HG03565 (cell line): ENCODE data around the gene MYL10.

Experiments used
- ATAC-seq: cut with Tn5 transposase; IDR thresholded peaks from one replicate; pipeline ENCODE4 v1.9.1; 2021; ENCODE audit warnings: mild to moderate bottlenecking, moderate library complexity; ENCODE audit not compliant: unreplicated experiment

Gene MYL10

GRCh38 chr7:101598986-101599771 lies 29.9 kb downstream of the MYL10 start:
- no peak for ATAC-seq

GRCh38 chr7:101598422-101598985 lies 30.6 kb downstream of the MYL10 start:
- no peak for ATAC-seq

- no peak for ATAC-seq
Observed at GRCh38 chr7:101597941-101598340, 31.2 kb downstream of the MYL10 start.

- no peak for ATAC-seq
Observed at GRCh38 chr7:101596898-101597297, 32.2 kb downstream of the MYL10 start.

GRCh38 chr7:101595766-101596537 lies 33.1 kb downstream of the MYL10 start:
- no peak for ATAC-seq

GRCh38 chr7:101595246-101595645 lies 33.9 kb downstream of the MYL10 start:
- ATAC-seq = no peak

GRCh38 chr7:101594790-101595189 lies 34.3 kb downstream of the MYL10 start:
- no peak for ATAC-seq

- ATAC-seq = no peak
Observed at GRCh38 chr7:101593556-101593955, 35.5 kb downstream of the MYL10 start.

- no peak for ATAC-seq
Observed at GRCh38 chr7:101591504-101591903, 37.6 kb downstream of the MYL10 start.

- ATAC-seq = no peak
Observed at GRCh38 chr7:101590663-101591435, 38.2 kb downstream of the MYL10 start.

GRCh38 chr7:101589976-101590662 lies 39.0 kb downstream of the MYL10 start:
- ATAC-seq = no peak

- no peak for ATAC-seq
Observed at GRCh38 chr7:101589052-101589451, 40.0 kb downstream of the MYL10 start.

- ATAC-seq = no peak
Observed at GRCh38 chr7:101588131-101588935, 40.8 kb downstream of the MYL10 start.

GRCh38 chr7:101586906-101587677 lies 42.0 kb downstream of the MYL10 start:
- ATAC-seq = no peak

GRCh38 chr7:101586078-101586905 lies 42.8 kb downstream of the MYL10 start:
- no peak for ATAC-seq

- no peak for ATAC-seq
Observed at GRCh38 chr7:101582971-101583370, 46.1 kb downstream of the MYL10 start.

GRCh38 chr7:101581891-101582290 lies 47.2 kb downstream of the MYL10 start:
- no peak for ATAC-seq

- ATAC-seq = no peak
Observed at GRCh38 chr7:101580596-101580995, 48.5 kb downstream of the MYL10 start.
